Psoas muscle (tissue), 8 donors: ENCODE results near the gene PCDHB5. TPM values are rescaled to one million over a fixed set of nuclear protein-coding genes. Genes with fewer than 3 reads are reported as not detected.
"Not testable (repeated sequence)": the region's sequence is repeated elsewhere in the genome, so short reads cannot be mapped to it uniquely, and the experiment has no call there.

Experiments
- ATAC-seq, 4 donors: fragments of 200-7000 bp; cut with Tn5 transposase; one replicate each; pipeline ENCODE4 v1.9.1; 2020; ENCODE audit warnings: moderate library complexity in 3 of 4, mild to moderate bottlenecking in 2 of 4
- DNase-seq, 2 donors: peaks; one replicate each; pipeline ENCODE4 v3.0.0-alpha.2; 2020
- H3K27ac ChIP-seq: fragments of 200-600 bp; one replicate; pipeline ENCODE4 v1.8.0; 2022
- H3K27me3 ChIP-seq, 3 donors: fragments of 200-600 bp in 1 of 3; one replicate each; pipeline versions ENCODE4 v1.6.1 to v1.8.0; 2013 to 2022; ENCODE audit warnings: low read length in 2 of 3, mild to moderate bottlenecking in 2 of 3, moderate library complexity in 1 of 3; ENCODE audit not compliant: insufficient read depth in 3 of 3
- H3K36me3 ChIP-seq, 2 donors: fragments of 200-600 bp in 1 of 2; one replicate each; pipeline versions ENCODE4 v1.6.1 to v1.8.0; 2013 to 2022; ENCODE audit warnings: low read depth in 1 of 2, mild to moderate bottlenecking in 1 of 2, moderate library complexity in 1 of 2; ENCODE audit not compliant: insufficient read depth in 1 of 2
- H3K4me1 ChIP-seq: fragments of 200-600 bp; one replicate; pipeline ENCODE4 v1.8.0; 2022
- H3K4me3 ChIP-seq: fragments of 200-600 bp; one replicate; pipeline ENCODE4 v1.8.0; 2022; ENCODE audit warnings: mild to moderate bottlenecking
- H3K9me3 ChIP-seq: fragments of 200-600 bp; one replicate; pipeline ENCODE4 v1.8.0; 2022
- WGBS, 3 donors: extraction: QIAGEN DNeasy Blood & Tissue Kit; methylation state at CpG; one replicate each; pipeline versions ENCODE4 v1.1.6 to v1.1.7; 2013; 5-methylcytosine and 5-hydroxymethylcytosine counted together
- intact Hi-C, 2 donors: fragments of 100-400 bp; cut with DNase I; formaldehyde crosslinking; loops; one replicate each; pipeline versions ENCODE4 v1.11.0 to v1.14.2; 2022
- long read RNA-seq, 2 donors: library from polyadenylated mRNA; unstranded; transcript quantifications; one replicate each; pipeline ENCODE4 v2.0.0, GENCODE V29; 2021
- polyA plus RNA-seq, 3 donors: library from polyadenylated mRNA; stranded (reverse); fragments of 200-250 nt; gene quantifications; one replicate each; pipeline ENCODE4 v1.2.3, GENCODE V29; 2013
- total RNA-seq, 4 donors: library from RNA; stranded (reverse); fragmentation: NEBNext Ultra II Directional in 2 of 4; extraction: Animal tissue kit (Norgen Biotek cat#: 25700) in 2 of 4; gene quantifications; one replicate each; pipeline versions ENCODE4 v1.2.1 to v1.2.4, GENCODE V29; 2021 to 2023
- TF ChIP-seq, protein P1 (sequence below): fragments of 200-600 bp; IDR thresholded peaks from one replicate; pipeline ENCODE4 v1.8.0; 2022; ENCODE audit warnings: antibody characterized with exemption
- donor health status: healthy with polysubstance abuse.
- donor health status: DM: no; HTN: no; CAD: no; lungs with moderate emphysema.
- donor health status: Bipolar disorder and iron deficiency.
- donor health status: healthy.
- donor health status: DM: yes; HTN: yes; CAD: no.
- donor health status: DM: no; HTN: no; CAD: no.
- donor health status: DM: no; HTN: no; CAD: no.
- donor health status: DM: yes; HTN: yes; CAD: no.

Gene PCDHB5
- total RNA-seq (under 1 TPM; 0.42 to 0.99 (median 0.60) TPM), polyA plus RNA-seq (under 1 TPM; 0.17 to 0.33 (median 0.27) TPM)
- long read RNA-seq, donor 1, result 0 reads
- long read RNA-seq, donor 2, result 0 reads

- ATAC-seq, result peak; percentile 49 to 81 (median 62)
- Histone ChIP-seq H3K27me3 (no peaks in the 10 kb centered on the region), H3K27ac (no peak within 1 kb of the TSS)
Observed at GRCh38 chr5:141135030-141135717, at the start of gene PCDHB5. Gene PCDHB5 (plus strand): TSS chr5:141135206. CDS start chr5:141135435, 229 bp downstream.

GRCh38 chr5:141094481-141095262, 40.3 kb upstream of the PCDHB5 start, which contains the start of gene PCDHB2:
Gene PCDHB2 (plus strand): TSS chr5:141094615. CDS start chr5:141094791, 176 bp downstream.
- intact Hi-C loops, result loop anchor here in 1 of 2 donors (10.0 kb wide), 1 partner anchor 470 kb away; no protein-coding TSS in a partner anchor
- no peaks in the 10 kb centered on the region for H3K36me3 ChIP-seq
- H3K27ac ChIP-seq, result no peak within 1 kb of the TSS

More at GRCh38 chr5:141135030-141135717, at the start of gene PCDHB5:
- Histone ChIP-seq H3K9me3 (peaks cover 24% of the 10 kb centered on the region), H3K4me1 (no peaks in the 10 kb centered on the region), H3K4me3 (peak within 1 kb of the TSS; percentile 63), H3K36me3 (no peaks in the 10 kb centered on the region)
- intact Hi-C loops, result no loop called here
- TF ChIP-seq, protein P1, sequence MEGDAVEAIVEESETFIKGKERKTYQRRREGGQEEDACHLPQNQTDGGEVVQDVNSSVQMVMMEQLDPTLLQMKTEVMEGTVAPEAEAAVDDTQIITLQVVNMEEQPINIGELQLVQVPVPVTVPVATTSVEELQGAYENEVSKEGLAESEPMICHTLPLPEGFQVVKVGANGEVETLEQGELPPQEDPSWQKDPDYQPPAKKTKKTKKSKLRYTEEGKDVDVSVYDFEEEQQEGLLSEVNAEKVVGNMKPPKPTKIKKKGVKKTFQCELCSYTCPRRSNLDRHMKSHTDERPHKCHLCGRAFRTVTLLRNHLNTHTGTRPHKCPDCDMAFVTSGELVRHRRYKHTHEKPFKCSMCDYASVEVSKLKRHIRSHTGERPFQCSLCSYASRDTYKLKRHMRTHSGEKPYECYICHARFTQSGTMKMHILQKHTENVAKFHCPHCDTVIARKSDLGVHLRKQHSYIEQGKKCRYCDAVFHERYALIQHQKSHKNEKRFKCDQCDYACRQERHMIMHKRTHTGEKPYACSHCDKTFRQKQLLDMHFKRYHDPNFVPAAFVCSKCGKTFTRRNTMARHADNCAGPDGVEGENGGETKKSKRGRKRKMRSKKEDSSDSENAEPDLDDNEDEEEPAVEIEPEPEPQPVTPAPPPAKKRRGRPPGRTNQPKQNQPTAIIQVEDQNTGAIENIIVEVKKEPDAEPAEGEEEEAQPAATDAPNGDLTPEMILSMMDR, result peak; percentile 33
- no peak for DNase-seq
- 13 to 18% (median 15%) methylated on average over 22 of the region's 22 CpGs for WGBS, 3 donors

DNA sequence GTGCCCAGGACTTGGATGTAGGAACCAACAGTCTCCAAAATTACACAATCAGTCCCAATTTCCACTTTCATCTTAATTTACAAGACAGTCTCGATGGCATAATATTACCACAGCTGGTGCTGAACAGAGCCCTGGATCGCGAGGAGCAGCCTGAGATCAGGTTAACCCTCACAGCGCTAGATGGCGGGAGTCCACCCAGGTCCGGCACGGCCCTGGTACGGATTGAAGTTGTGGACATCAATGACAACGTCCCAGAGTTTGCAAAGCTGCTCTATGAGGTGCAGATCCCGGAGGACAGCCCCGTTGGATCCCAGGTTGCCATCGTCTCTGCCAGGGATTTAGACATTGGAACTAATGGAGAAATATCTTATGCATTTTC, 39.8 kb upstream of the PCDHB5 start:
- WGBS, 3 donors, result 34 to 48% (median 35%) methylated on average over 12 of the region's 12 CpGs
- Histone ChIP-seq H3K27me3 (peaks cover 0 to 26% (median 11%) of the 10 kb centered on the region in 3 donors), H3K9me3 (peaks cover 17% of the 10 kb centered on the region), H3K4me3 (peak overlapping the region; percentile 55), H3K36me3 (no peaks in the 10 kb centered on the region), H3K4me1 (no peaks in the 10 kb centered on the region), H3K27ac (no peak overlapping the region)
- intact Hi-C loops, result loop anchor here in 1 of 2 donors (10.0 kb wide), 1 partner anchor 470 kb away; no protein-coding TSS in a partner anchor
- no peak for ATAC-seq
- TF ChIP-seq, protein P1, result no peak
- no peak for DNase-seq

More at GRCh38 chr5:141094481-141095262, 40.3 kb upstream of the PCDHB5 start, which contains the start of gene PCDHB2:
- no peaks in the 10 kb centered on the region for H3K4me1 ChIP-seq
- peaks cover 17% of the 10 kb centered on the region for H3K9me3 ChIP-seq
- ATAC-seq, result peak in 3 of 4 donors; percentile 39 to 62 (median 46)
- peak within 1 kb of the TSS; percentile 55 for H3K4me3 ChIP-seq
- 12 to 14% (median 13%) methylated on average over 29 of the region's 29 CpGs for WGBS, 3 donors
- TF ChIP-seq, protein P1, result peak; percentile 25
- H3K27me3 ChIP-seq, result peaks cover 0 to 23% (median 11%) of the 10 kb centered on the region in 3 donors
- DNase-seq, result peak; percentile 39 to 53

GRCh38 chr5:141096181-141096580, 38.8 kb upstream of the PCDHB5 start:
- not testable (repeated sequence) for H3K27ac ChIP-seq, H3K4me3 ChIP-seq, DNase-seq, H3K9me3 ChIP-seq, H3K36me3 ChIP-seq, H3K4me1 ChIP-seq, ATAC-seq
- H3K27me3 ChIP-seq, result peaks cover 0 to 30% (median 12%) of the 10 kb centered on the region in 3 donors
- WGBS, 3 donors, result 33 to 39% (median 39%) methylated on average over 23 to 29 of the region's 46 CpGs
- intact Hi-C loops, result loop anchor here in 1 of 2 donors (10.0 kb wide), 1 partner anchor 469 kb away; no protein-coding TSS in a partner anchor

GRCh38 chr5:141096586-141096985, 38.4 kb upstream of the PCDHB5 start:
- not testable (repeated sequence) for H3K4me1 ChIP-seq, H3K4me3 ChIP-seq, H3K9me3 ChIP-seq, H3K36me3 ChIP-seq, DNase-seq, ATAC-seq, H3K27ac ChIP-seq
- 30 to 40% (median 34%) methylated on average over 15 to 34 of the region's 38 CpGs for WGBS, 3 donors
- peaks cover 0 to 30% (median 12%) of the 10 kb centered on the region in 3 donors for H3K27me3 ChIP-seq
- intact Hi-C loops, result loop anchor here in 1 of 2 donors (10.0 kb wide), 1 partner anchor 468 kb away; no protein-coding TSS in a partner anchor
